CD4-positive, alpha-beta T cell treated with Interferon gamma for 1 hour (primary cell): ENCODE results near the gene NUB1.
"Not testable (repeated sequence)": the region's sequence is repeated elsewhere in the genome, so short reads cannot be mapped to it uniquely, and the experiment has no call there.

Source experiments
- DNase-seq: peaks from one replicate; pipeline ENCODE4 v3.0.0-alpha.2; 2020

Gene NUB1

GRCh38 chr7:151341357-151342101 lies at the start of gene NUB1:
NUB1 (plus strand) TSS chr7:151341812; CDS start chr7:151345350, 3,538 bp downstream.
- peak; percentile 86 for DNase-seq

- no peak for DNase-seq
Measured at GRCh38 chr7:151292850-151293249, 48.8 kb upstream of the NUB1 start.

- DNase-seq = no peak
Measured at GRCh38 chr7:151296202-151296992, 45.2 kb upstream of the NUB1 start.

GRCh38 chr7:151298765-151299164 lies 42.8 kb upstream of the NUB1 start:
- DNase-seq = no peak

- DNase-seq = no peak
Measured at GRCh38 chr7:151299530-151299929, 42.1 kb upstream of the NUB1 start.

- no peak for DNase-seq
Measured at GRCh38 chr7:151299940-151300645, 41.5 kb upstream of the NUB1 start.

- no peak for DNase-seq
Measured at GRCh38 chr7:151301471-151302462, 39.8 kb upstream of the NUB1 start.

GRCh38 chr7:151304251-151304650 lies 37.4 kb upstream of the NUB1 start:
- DNase-seq = not testable (repeated sequence)

- no peak for DNase-seq
Measured at GRCh38 chr7:151304856-151305255, 36.8 kb upstream of the NUB1 start.

- no peak for DNase-seq
Measured at GRCh38 chr7:151306374-151306773, 35.2 kb upstream of the NUB1 start.

- no peak for DNase-seq
Measured at GRCh38 chr7:151306860-151307259, 34.8 kb upstream of the NUB1 start.

- no peak for DNase-seq
Measured at GRCh38 chr7:151307536-151307935, 34.1 kb upstream of the NUB1 start.

- no peak for DNase-seq
Measured at GRCh38 chr7:151308256-151308655, 33.4 kb upstream of the NUB1 start.

GRCh38 chr7:151308791-151309190 lies 32.8 kb upstream of the NUB1 start:
- no peak for DNase-seq

GRCh38 chr7:151309311-151309710 lies 32.3 kb upstream of the NUB1 start:
- DNase-seq = no peak

GRCh38 chr7:151310578-151310977 lies 31.0 kb upstream of the NUB1 start:
- DNase-seq = no peak

- DNase-seq = no peak
Measured at GRCh38 chr7:151311294-151311864, 30.2 kb upstream of the NUB1 start.

GRCh38 chr7:151312356-151312755 lies 29.3 kb upstream of the NUB1 start:
- no peak for DNase-seq

GRCh38 chr7:151312831-151313809 lies 28.5 kb upstream of the NUB1 start:
- no peak for DNase-seq

- no peak for DNase-seq
Measured at GRCh38 chr7:151313857-151314256, 27.8 kb upstream of the NUB1 start.

GRCh38 chr7:151314401-151314800 lies 27.2 kb upstream of the NUB1 start:
- no peak for DNase-seq
